ENCODE measurements around the gene FRAT1.
"Not testable (repeated sequence)": the region's sequence is repeated elsewhere in the genome, so short reads cannot be mapped to it uniquely, and the experiment has no call there.

Gene FRAT1

GRCh38 chr10:97336446-97336845 is 17.4 kb downstream of the FRAT1 start:
- no peak for DNase-seq

- no peak for DNase-seq
Observed at GRCh38 chr10:97336942-97337831, 18.1 kb downstream of the FRAT1 start.

- no peak for DNase-seq
Observed at GRCh38 chr10:97338041-97338440, 19.0 kb downstream of the FRAT1 start.

GRCh38 chr10:97341416-97341815 is 22.3 kb downstream of the FRAT1 start:
- DNase-seq: no peak

- not testable (repeated sequence) for DNase-seq
Observed at GRCh38 chr10:97343664-97344063, 24.6 kb downstream of the FRAT1 start.

- no peak for DNase-seq
Observed at GRCh38 chr10:97347317-97347716, 28.2 kb downstream of the FRAT1 start.

GRCh38 chr10:97349752-97350513 is 30.9 kb downstream of the FRAT1 start:
- DNase-seq: no peak

GRCh38 chr10:97353945-97354344 is 34.9 kb downstream of the FRAT1 start:
- DNase-seq: peak; percentile 91 to 96

GRCh38 chr10:97355571-97355975 is 36.5 kb downstream of the FRAT1 start:
- DNase-seq: peak; percentile 44 to 60

- DNase-seq: no peak
Observed at GRCh38 chr10:97356318-97356914, 37.3 kb downstream of the FRAT1 start.

GRCh38 chr10:97356918-97357317 is 37.8 kb downstream of the FRAT1 start:
- DNase-seq: no peak

GRCh38 chr10:97358349-97358748 is 39.3 kb downstream of the FRAT1 start:
- no peak for DNase-seq

GRCh38 chr10:97358781-97359180 is 39.7 kb downstream of the FRAT1 start:
- no peak for DNase-seq

GRCh38 chr10:97360705-97361536 is 41.9 kb downstream of the FRAT1 start:
- DNase-seq: peak in 1 of 2 donors; percentile 16

GRCh38 chr10:97361537-97361901 is 42.4 kb downstream of the FRAT1 start:
- peak; percentile 17 to 28 for DNase-seq

GRCh38 chr10:97362310-97363033 is 43.4 kb downstream of the FRAT1 start:
- DNase-seq: no peak

- DNase-seq: no peak
Observed at GRCh38 chr10:97363071-97363470, 44.0 kb downstream of the FRAT1 start.

GRCh38 chr10:97365761-97366351 is 46.8 kb downstream of the FRAT1 start:
- DNase-seq: peak; percentile 96 to 98

GRCh38 chr10:97366572-97366971 is 47.5 kb downstream of the FRAT1 start:
- no peak for DNase-seq

GRCh38 chr10:97367126-97367649 is 48.1 kb downstream of the FRAT1 start:
- DNase-seq: no peak
